HG03354 (cell line): ENCODE data around the gene IRF4.
A peak's percentile ranks its signal among the peaks of the same experiment; 100 is the strongest.
"Not testable (repeated sequence)": the region's sequence is repeated elsewhere in the genome, so short reads cannot be mapped to it uniquely, and the experiment has no call there.

Source experiments
- ATAC-seq: cut with Tn5 transposase; IDR thresholded peaks from one replicate; pipeline ENCODE4 v1.9.1; 2021; ENCODE audit warnings: mild to moderate bottlenecking; ENCODE audit not compliant: unreplicated experiment, poor library complexity, severe bottlenecking

Gene IRF4

GRCh38 chr6:410555-411395 lies 19.2 kb downstream of the IRF4 start:
- ATAC-seq, result no peak

GRCh38 chr6:411402-412145 lies 20.0 kb downstream of the IRF4 start:
- ATAC-seq, result no peak

GRCh38 chr6:412146-412886 lies 20.8 kb downstream of the IRF4 start:
- ATAC-seq, result no peak

GRCh38 chr6:414447-414846 lies 22.9 kb downstream of the IRF4 start:
- no peak for ATAC-seq

- ATAC-seq, result no peak
Observed at GRCh38 chr6:415087-415486, 23.5 kb downstream of the IRF4 start.

- no peak for ATAC-seq
Observed at GRCh38 chr6:421211-421610, 29.7 kb downstream of the IRF4 start.

- peak; percentile 85 for ATAC-seq
Observed at GRCh38 chr6:422433-423054, 31.0 kb downstream of the IRF4 start.

GRCh38 chr6:423055-423798 lies 31.7 kb downstream of the IRF4 start:
- no peak for ATAC-seq

GRCh38 chr6:423799-424345 lies 32.3 kb downstream of the IRF4 start:
- ATAC-seq, result no peak

GRCh38 chr6:424741-425417 lies 33.3 kb downstream of the IRF4 start:
- no peak for ATAC-seq

GRCh38 chr6:425418-425788 lies 33.9 kb downstream of the IRF4 start:
- not testable (repeated sequence) for ATAC-seq

- not testable (repeated sequence) for ATAC-seq
Observed at GRCh38 chr6:426198-426738, 34.7 kb downstream of the IRF4 start.

- no peak for ATAC-seq
Observed at GRCh38 chr6:428047-428603, 36.6 kb downstream of the IRF4 start.

- ATAC-seq, result no peak
Observed at GRCh38 chr6:429515-430121, 38.1 kb downstream of the IRF4 start.

GRCh38 chr6:431504-431903 lies 40.0 kb downstream of the IRF4 start:
- ATAC-seq, result no peak

GRCh38 chr6:431986-432385 lies 40.4 kb downstream of the IRF4 start:
- no peak for ATAC-seq

GRCh38 chr6:434051-434705 lies 42.6 kb downstream of the IRF4 start:
- ATAC-seq, result no peak
